Stimulated activated CD4-positive, alpha-beta T cell treated with anti-CD3 and anti-CD28 coated beads, Interleukin-1b, Interleukin-23, amount 100 ng/mL, for 1 hour (primary cell): Measurements from ENCODE around the gene SPATA13.
A peak's percentile ranks its signal among the peaks of the same experiment; 100 is the strongest.
"Not testable (repeated sequence)": the region's sequence is repeated elsewhere in the genome, so short reads cannot be mapped to it uniquely, and the experiment has no call there.

Experiments used
- DNase-seq, 2 donors: peaks; one replicate each; pipeline ENCODE4 v3.0.0-alpha.2; 2020; ENCODE audit warnings: low read depth in 2 of 2

Gene SPATA13

GRCh38 chr13:24196593-24197197, 36.2 kb downstream of the SPATA13 start:
- DNase-seq, result no peak

GRCh38 chr13:24199016-24199415, 38.5 kb downstream of the SPATA13 start:
- no peak for DNase-seq

- DNase-seq, result no peak
Observed at GRCh38 chr13:24202215-24202614, 41.7 kb downstream of the SPATA13 start.

GRCh38 chr13:24203273-24203672, 42.8 kb downstream of the SPATA13 start:
- no peak for DNase-seq

- no peak for DNase-seq
Observed at GRCh38 chr13:24203811-24204210, 43.3 kb downstream of the SPATA13 start.

- DNase-seq, result not testable (repeated sequence)
Observed at GRCh38 chr13:24205076-24205475, 44.6 kb downstream of the SPATA13 start.

GRCh38 chr13:24207841-24208667, 47.5 kb downstream of the SPATA13 start:
- DNase-seq, result no peak

- no peak for DNase-seq
Observed at GRCh38 chr13:24209138-24209537, 48.6 kb downstream of the SPATA13 start.

- no peak for DNase-seq
Observed at GRCh38 chr13:24212254-24212653, 51.7 kb downstream of the SPATA13 start.

GRCh38 chr13:24212674-24213073, 52.2 kb downstream of the SPATA13 start:
- no peak for DNase-seq

- no peak for DNase-seq
Observed at GRCh38 chr13:24213932-24214331, 53.4 kb downstream of the SPATA13 start.

- DNase-seq, result no peak
Observed at GRCh38 chr13:24214528-24214927, 54.0 kb downstream of the SPATA13 start.

GRCh38 chr13:24215126-24215525, 54.6 kb downstream of the SPATA13 start:
- no peak for DNase-seq

- no peak for DNase-seq
Observed at GRCh38 chr13:24215732-24216131, 55.2 kb downstream of the SPATA13 start.

- no peak for DNase-seq
Observed at GRCh38 chr13:24216176-24216575, 55.7 kb downstream of the SPATA13 start.

- DNase-seq, result not testable (repeated sequence)
Observed at GRCh38 chr13:24216779-24217178, 56.3 kb downstream of the SPATA13 start.

- no peak for DNase-seq
Observed at GRCh38 chr13:24217601-24218281, 57.2 kb downstream of the SPATA13 start.

GRCh38 chr13:24218338-24218737, 57.8 kb downstream of the SPATA13 start:
- no peak for DNase-seq

GRCh38 chr13:24218977-24219376, 58.5 kb downstream of the SPATA13 start:
- DNase-seq, result no peak

GRCh38 chr13:24220086-24220703, 59.7 kb downstream of the SPATA13 start:
- peak in 1 of 2 donors; percentile 11 for DNase-seq

- DNase-seq, result no peak
Observed at GRCh38 chr13:24221007-24221406, 60.5 kb downstream of the SPATA13 start.

GRCh38 chr13:24222756-24223155, 62.2 kb downstream of the SPATA13 start:
- DNase-seq, result no peak
